Placental pericyte (primary cell): ENCODE measurements around the gene UQCRC1. TPM values are rescaled to one million over a fixed set of nuclear protein-coding genes. Genes with fewer than 3 reads are reported as not detected.

Experiments
- small RNA-seq: library from RNA; depleted of rRNA; stranded (forward); fragments of <200 nt; gene quantifications from one replicate; pipeline ENCODE3, GENCODE V24; 2012; ENCODE audit warnings: low replicate concordance
- total RNA-seq: library from RNA; depleted of rRNA; stranded (reverse); fragments of >200 nt; gene quantifications from 2 replicates; pipeline ENCODE4 v1.2.3, GENCODE V29; 2012

UQCRC1 gene
- total RNA-seq = 448 and 544 TPM in 2 replicates

DNA sequence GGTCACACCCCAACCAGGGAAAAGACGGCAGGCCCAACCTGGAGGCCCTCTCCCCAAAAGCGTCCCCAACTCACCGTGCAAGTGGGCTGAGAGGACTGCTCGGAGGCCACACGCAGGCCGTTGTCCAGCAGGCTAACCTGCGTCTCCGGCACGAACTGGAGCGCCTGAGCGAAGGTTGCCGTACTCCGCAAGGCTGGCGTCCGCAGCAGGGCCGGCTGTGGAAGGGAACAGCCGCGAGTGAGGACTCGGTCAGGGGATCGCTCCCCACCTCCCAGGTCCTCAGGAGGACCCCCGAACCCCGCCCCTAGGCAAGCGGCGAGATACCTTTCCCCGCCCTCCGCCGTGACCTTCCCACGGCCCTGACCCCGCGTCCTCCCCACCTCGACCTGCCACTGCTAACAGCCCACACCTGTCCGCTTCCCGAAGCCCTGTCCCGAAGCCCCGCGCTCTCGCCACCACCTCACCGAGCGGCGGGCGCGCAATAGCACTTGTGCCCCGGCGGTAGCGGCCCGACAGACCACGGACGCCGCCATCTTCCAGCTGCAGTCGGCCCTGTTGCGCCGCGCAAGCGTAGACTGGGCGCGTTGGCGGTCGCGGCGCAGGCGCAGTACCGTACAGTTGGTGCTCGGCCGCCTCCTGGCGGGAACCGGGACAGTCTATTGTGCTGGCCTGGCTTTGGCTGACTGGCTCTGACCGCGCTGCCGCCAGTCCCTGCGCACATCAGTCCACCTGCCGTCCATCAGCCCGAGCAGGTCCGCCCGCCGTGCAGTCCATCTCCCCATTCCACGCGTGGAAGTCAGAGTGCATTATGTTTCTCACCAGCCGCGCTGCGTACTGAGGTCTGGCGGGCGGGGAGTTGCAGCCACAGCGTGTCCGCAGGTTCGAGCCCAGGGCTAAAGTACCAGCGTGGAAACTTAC is at the start of gene UQCRC1:
Gene UQCRC1, minus strand, starts transcription at position 559 of the 918 bp plus-strand sequence. Its CDS starts 26 bp downstream, at position 533.

DNA sequence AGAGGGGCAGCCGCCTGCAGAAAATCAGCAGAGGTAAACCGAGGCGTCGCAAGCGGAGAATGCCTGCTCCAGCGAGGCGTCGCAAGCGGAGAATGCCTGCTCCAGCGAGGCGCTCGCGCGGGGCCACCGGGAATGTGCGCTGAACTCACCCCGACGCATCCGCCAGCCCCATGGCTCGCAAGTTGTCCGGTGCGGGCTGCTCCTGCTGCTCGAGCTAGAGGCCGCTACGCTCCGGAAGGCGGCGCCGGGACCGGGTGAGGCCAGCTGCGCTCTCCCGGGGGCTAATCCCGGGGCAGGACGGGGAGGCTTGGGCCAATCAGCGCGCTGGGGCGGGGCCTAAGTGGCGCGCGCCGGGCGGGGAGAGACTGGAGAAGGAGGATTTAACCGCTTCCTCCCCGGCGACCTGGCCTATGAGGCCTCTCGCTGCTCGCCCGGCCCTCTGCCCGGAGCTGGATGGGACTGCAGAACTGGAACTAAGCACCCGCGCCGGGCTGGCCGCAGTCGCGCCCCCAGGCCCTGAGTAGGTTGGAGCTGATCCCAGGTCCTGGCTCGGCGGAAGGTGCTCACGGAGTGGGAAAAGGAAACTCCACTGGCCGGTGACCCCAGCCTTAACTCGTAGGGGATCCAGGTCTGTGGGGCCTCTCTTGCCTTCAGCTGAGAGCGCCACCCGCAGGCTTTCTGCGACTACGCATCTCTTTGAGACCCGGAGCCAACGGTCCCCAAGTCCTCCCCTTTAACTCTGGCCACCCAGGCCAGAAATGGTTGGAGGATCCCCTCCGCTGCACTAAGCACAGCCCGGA is 26.0 kb upstream of the UQCRC1 start, which contains the start of gene SLC26A6:
Gene SLC26A6, minus strand, starts transcription at position 240 of the 800 bp plus-strand sequence. Its CDS starts 68 bp downstream, at position 172.

GRCh38 chr3:48621461-48621869 is 12.0 kb upstream of the UQCRC1 start, which contains the start of gene TMEM89:
Gene TMEM89 (minus strand): TSS chr3:48621769. CDS start chr3:48621756, 13 bp downstream.

DNA sequence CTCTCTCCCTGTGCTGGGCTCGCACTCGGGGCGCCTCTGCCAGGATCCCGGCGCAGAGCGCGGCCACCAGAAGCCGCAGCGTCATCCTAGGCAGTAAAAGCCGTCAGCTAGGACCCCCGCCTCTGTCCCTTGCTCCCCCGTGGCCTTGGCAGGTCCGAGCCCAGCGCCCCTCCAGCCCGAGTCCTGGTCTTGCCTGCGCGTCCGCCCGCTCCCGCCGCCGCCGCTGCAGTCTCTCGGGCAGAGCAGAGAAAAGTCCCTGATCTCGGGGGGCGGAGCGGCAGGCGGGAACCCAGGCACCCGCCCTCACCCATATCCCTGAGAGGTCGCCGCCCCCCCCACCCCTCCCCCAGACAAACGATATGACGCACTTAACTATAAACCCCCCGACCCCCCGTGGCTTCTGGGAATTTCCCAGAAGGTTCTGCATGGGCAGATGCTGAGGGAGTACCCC is 14.3 kb downstream of the UQCRC1 start, which contains the start of gene COL7A1:
Gene COL7A1, minus strand, starts transcription at position 255 of the 451 bp plus-strand sequence. Its CDS starts 170 bp downstream, at position 85.

DNA sequence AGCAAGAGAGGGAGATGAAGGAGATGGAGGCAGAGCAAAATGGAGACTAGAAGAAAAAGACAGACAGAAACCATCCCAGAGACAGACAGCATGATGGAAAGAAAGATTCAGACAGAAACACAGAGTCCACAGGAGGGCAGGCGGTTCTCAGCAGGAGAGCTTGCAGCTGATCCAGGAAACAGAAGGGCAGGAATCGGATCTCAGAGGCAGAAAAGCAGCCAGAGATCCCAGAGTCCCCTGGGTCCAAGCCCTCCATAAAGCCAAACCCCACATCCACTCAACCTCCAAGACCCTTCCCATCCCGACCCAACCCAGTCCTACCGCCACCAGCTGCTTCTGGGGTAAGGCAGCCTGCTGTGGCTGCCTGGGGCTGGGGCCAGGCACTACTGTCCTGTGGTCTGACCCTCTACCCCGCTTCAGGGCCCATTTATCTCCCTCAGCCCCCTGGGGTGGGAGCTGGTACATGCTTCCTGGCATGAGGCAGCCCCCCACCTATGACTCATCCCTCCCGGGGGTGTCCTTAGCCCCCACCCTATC is 46.0 kb downstream of the UQCRC1 start, which contains the start of gene UCN2:
Gene UCN2, minus strand, starts transcription at position 400 of the 537 bp plus-strand sequence. CDS start 657 bp downstream, outside the sequence.

GRCh38 chr3:48556796-48557626 is 52.4 kb downstream of the UQCRC1 start, which contains the start of gene PFKFB4:
Gene PFKFB4 (minus strand): TSS chr3:48556803. CDS start chr3:48556777, 26 bp downstream.

Small RNA genes lying within 50 kb of the gene (small RNA-seq; reads per million reads assigned to genes)
- 0.13 reads per million for gene MIR6823

Other genes starting within 250 kb of the UQCRC1 start
- gene FBXW12, start 237.4 kb downstream of the UQCRC1 start, total RNA-seq = not detected in 2 replicates
- 16.9 and 37.4 TPM in 2 replicates for gene PLXNB1, start 179.6 kb downstream of the UQCRC1 start, total RNA-seq
- gene CCDC51, start 169.5 kb downstream of the UQCRC1 start, total RNA-seq = 15.3 and 17.1 TPM in 2 replicates
- 108 and 139 TPM in 2 replicates for gene TMA7, start 169.4 kb downstream of the UQCRC1 start, total RNA-seq
- 3.1 and 15.2 TPM in 2 replicates for gene ATRIP, start 162.9 kb downstream of the UQCRC1 start, total RNA-seq
- gene SHISA5, start 105.5 kb downstream of the UQCRC1 start, total RNA-seq = 192 and 194 TPM in 2 replicates
- gene PFKFB4, start 52.8 kb downstream of the UQCRC1 start, total RNA-seq = 7.9 and 45.8 TPM in 2 replicates
- 2.2 and 25.1 TPM in 2 replicates for gene UCN2, start 45.9 kb downstream of the UQCRC1 start, total RNA-seq
- gene COL7A1, start 14.3 kb downstream of the UQCRC1 start, total RNA-seq = 23.6 and 259 TPM in 2 replicates
- gene TMEM89, start 12.1 kb upstream of the UQCRC1 start, total RNA-seq = not detected in 2 replicates
- gene SLC26A6, start 25.8 kb upstream of the UQCRC1 start, total RNA-seq = 49.5 and 53.8 TPM in 2 replicates
- 1.1 and 2.4 TPM in 2 replicates for gene CELSR3, start 53.2 kb upstream of the UQCRC1 start, total RNA-seq
- gene NCKIPSD, start 76.3 kb upstream of the UQCRC1 start, total RNA-seq = 21.9 and 23.8 TPM in 2 replicates
- gene IP6K2, start 107.6 kb upstream of the UQCRC1 start, total RNA-seq = 38.7 and 39.9 TPM in 2 replicates
- gene PRKAR2A, start 238.2 kb upstream of the UQCRC1 start, total RNA-seq = 35.5 and 73.4 TPM in 2 replicates